Measurements from ENCODE around the gene TXNRD1.

TXNRD1 gene

GRCh38 chr12:104307655-104308000 lies 92.0 kb downstream of the TXNRD1 start:
- Mint-ChIP-seq H3K4me3 (no peak overlapping the region), H3K4me1 (peaks cover 48% of the 10 kb centered on the region), H3K27me3 (no peaks in the 10 kb centered on the region), H3K36me3 (ENCODE audit: insufficient read depth) (peaks cover 10% of the 10 kb centered on the region), H3K9me3 (no peaks in the 10 kb centered on the region), H3K27ac (ENCODE audit: low read depth) (peak overlapping the region; percentile 18)
- ATAC-seq (replicated peaks; ENCODE audit: extremely low read depth, poor library complexity, severe bottlenecking) (no peak), DNase-seq (ENCODE audit: low spot score in 2 of 2) (no peak)

- no peaks in the 10 kb centered on the region for H3K27me3 Mint-ChIP-seq
Measured at GRCh38 chr12:104309446-104309993, 93.9 kb downstream of the TXNRD1 start.

GRCh38 chr12:104310751-104311633 lies 95.4 kb downstream of the TXNRD1 start:
- Mint-ChIP-seq H3K36me3 (ENCODE audit: insufficient read depth) (peaks cover 28% of the 10 kb centered on the region), H3K9me3 (no peaks in the 10 kb centered on the region), H3K27me3 (no peaks in the 10 kb centered on the region), H3K27ac (ENCODE audit: low read depth) (no peak overlapping the region), H3K4me3 (no peak overlapping the region), H3K4me1 (peaks cover 29% of the 10 kb centered on the region)
- no peak for DNase-seq (ENCODE audit: low spot score in 2 of 2)
- no peak for ATAC-seq (replicated peaks; ENCODE audit: extremely low read depth, poor library complexity, severe bottlenecking)

More at GRCh38 chr12:104309446-104309993, 93.9 kb downstream of the TXNRD1 start:
- Mint-ChIP-seq H3K4me1 (peaks cover 43% of the 10 kb centered on the region), H3K9me3 (no peaks in the 10 kb centered on the region), H3K4me3 (no peak overlapping the region), H3K27ac (ENCODE audit: low read depth) (peak overlapping the region; percentile 16), H3K36me3 (ENCODE audit: insufficient read depth) (peaks cover 16% of the 10 kb centered on the region)
- ATAC-seq (replicated peaks; ENCODE audit: extremely low read depth, poor library complexity, severe bottlenecking) (no peak), DNase-seq (ENCODE audit: low spot score in 2 of 2) (no peak)

- no peak for ATAC-seq (replicated peaks; ENCODE audit: extremely low read depth, poor library complexity, severe bottlenecking)
- no peak for DNase-seq (ENCODE audit: low spot score in 2 of 2)
- peaks cover 32% of the 10 kb centered on the region for H3K36me3 Mint-ChIP-seq (ENCODE audit: insufficient read depth)
- H3K27ac Mint-ChIP-seq (ENCODE audit: low read depth) = no peak overlapping the region
- no peaks in the 10 kb centered on the region for H3K27me3 Mint-ChIP-seq
- no peak overlapping the region for H3K4me3 Mint-ChIP-seq
- H3K4me1 Mint-ChIP-seq = peaks cover 16% of the 10 kb centered on the region
- no peaks in the 10 kb centered on the region for H3K9me3 Mint-ChIP-seq
Measured at GRCh38 chr12:104312202-104312601, 96.6 kb downstream of the TXNRD1 start.

GRCh38 chr12:104312654-104313053 lies 97.1 kb downstream of the TXNRD1 start:
- H3K36me3 Mint-ChIP-seq (ENCODE audit: insufficient read depth) = peaks cover 32% of the 10 kb centered on the region
- H3K27ac Mint-ChIP-seq (ENCODE audit: low read depth) = no peak overlapping the region
- DNase-seq (ENCODE audit: low spot score in 2 of 2) = no peak
- no peak for ATAC-seq (replicated peaks; ENCODE audit: extremely low read depth, poor library complexity, severe bottlenecking)
- H3K4me1 Mint-ChIP-seq = peaks cover 12% of the 10 kb centered on the region
- no peaks in the 10 kb centered on the region for H3K27me3 Mint-ChIP-seq
- H3K9me3 Mint-ChIP-seq = no peaks in the 10 kb centered on the region
- H3K4me3 Mint-ChIP-seq = no peak overlapping the region

- Mint-ChIP-seq H3K27me3 (no peaks in the 10 kb centered on the region), H3K27ac (ENCODE audit: low read depth) (no peak overlapping the region), H3K4me1 (peaks cover 11% of the 10 kb centered on the region), H3K9me3 (no peaks in the 10 kb centered on the region), H3K36me3 (ENCODE audit: insufficient read depth) (peaks cover 32% of the 10 kb centered on the region), H3K4me3 (no peak overlapping the region)
- DNase-seq (ENCODE audit: low spot score in 2 of 2) (no peak), ATAC-seq (replicated peaks; ENCODE audit: extremely low read depth, poor library complexity, severe bottlenecking) (no peak)
Measured at GRCh38 chr12:104313568-104314241, 98.1 kb downstream of the TXNRD1 start.

- Mint-ChIP-seq H3K27ac (ENCODE audit: low read depth) (no peak overlapping the region), H3K4me3 (no peak overlapping the region), H3K9me3 (no peaks in the 10 kb centered on the region), H3K4me1 (peaks cover 11% of the 10 kb centered on the region), H3K27me3 (no peaks in the 10 kb centered on the region), H3K36me3 (ENCODE audit: insufficient read depth) (peaks cover 34% of the 10 kb centered on the region)
- DNase-seq (ENCODE audit: low spot score in 2 of 2) (no peak), ATAC-seq (replicated peaks; ENCODE audit: extremely low read depth, poor library complexity, severe bottlenecking) (no peak)
Measured at GRCh38 chr12:104314242-104314614, 98.6 kb downstream of the TXNRD1 start.

GRCh38 chr12:104315326-104316224 lies 100.0 kb downstream of the TXNRD1 start:
- no peaks in the 10 kb centered on the region for H3K9me3 Mint-ChIP-seq
- H3K27me3 Mint-ChIP-seq = no peaks in the 10 kb centered on the region
- H3K4me3 Mint-ChIP-seq = no peak overlapping the region
- H3K36me3 Mint-ChIP-seq (ENCODE audit: insufficient read depth) = peaks cover 42% of the 10 kb centered on the region
- H3K4me1 Mint-ChIP-seq = peaks cover 5% of the 10 kb centered on the region
- ATAC-seq (replicated peaks; ENCODE audit: extremely low read depth, poor library complexity, severe bottlenecking) (no peak), DNase-seq (ENCODE audit: low spot score in 2 of 2) (no peak)
- H3K27ac Mint-ChIP-seq (ENCODE audit: low read depth) = no peak overlapping the region

- no peak overlapping the region for H3K27ac Mint-ChIP-seq (ENCODE audit: low read depth)
- H3K27me3 Mint-ChIP-seq = no peaks in the 10 kb centered on the region
- DNase-seq (ENCODE audit: low spot score in 2 of 2) (no peak), ATAC-seq (replicated peaks; ENCODE audit: extremely low read depth, poor library complexity, severe bottlenecking) (no peak)
- H3K4me1 Mint-ChIP-seq = peaks cover 5% of the 10 kb centered on the region
- H3K9me3 Mint-ChIP-seq = no peaks in the 10 kb centered on the region
- peaks cover 49% of the 10 kb centered on the region for H3K36me3 Mint-ChIP-seq (ENCODE audit: insufficient read depth)
- H3K4me3 Mint-ChIP-seq = no peak overlapping the region
Measured at GRCh38 chr12:104316936-104317335, 101.4 kb downstream of the TXNRD1 start.

- H3K9me3 Mint-ChIP-seq = no peaks in the 10 kb centered on the region
- H3K4me1 Mint-ChIP-seq = peaks cover 5% of the 10 kb centered on the region
- no peaks in the 10 kb centered on the region for H3K27me3 Mint-ChIP-seq
- H3K36me3 Mint-ChIP-seq (ENCODE audit: insufficient read depth) = peaks cover 50% of the 10 kb centered on the region
- no peak overlapping the region for H3K27ac Mint-ChIP-seq (ENCODE audit: low read depth)
- no peak for DNase-seq (ENCODE audit: low spot score in 2 of 2)
- H3K4me3 Mint-ChIP-seq = no peak overlapping the region
- ATAC-seq (replicated peaks; ENCODE audit: extremely low read depth, poor library complexity, severe bottlenecking) = no peak
Measured at GRCh38 chr12:104317538-104318210, 102.1 kb downstream of the TXNRD1 start.

GRCh38 chr12:104319028-104319427 lies 103.4 kb downstream of the TXNRD1 start:
- no peak for ATAC-seq (replicated peaks; ENCODE audit: extremely low read depth, poor library complexity, severe bottlenecking)
- H3K9me3 Mint-ChIP-seq = no peaks in the 10 kb centered on the region
- DNase-seq (ENCODE audit: low spot score in 2 of 2) = no peak
- H3K36me3 Mint-ChIP-seq (ENCODE audit: insufficient read depth) = peaks cover 44% of the 10 kb centered on the region
- no peak overlapping the region for H3K4me3 Mint-ChIP-seq
- no peak overlapping the region for H3K27ac Mint-ChIP-seq (ENCODE audit: low read depth)
- H3K4me1 Mint-ChIP-seq = peaks cover under 1% of the 10 kb centered on the region
- no peaks in the 10 kb centered on the region for H3K27me3 Mint-ChIP-seq

Measured in central memory CD8-positive, alpha-beta T cell (primary cell).